Measurements from ENCODE around the gene TTC39A. TPM values are rescaled to one million over a fixed set of nuclear protein-coding genes. Genes with fewer than 3 reads are reported as not detected.

Gene TTC39A
- polyA plus RNA-seq, 2 of the 4 experiments (the other 2 are of a cell fraction) = 1.4 to 6.2 TPM

DNA sequence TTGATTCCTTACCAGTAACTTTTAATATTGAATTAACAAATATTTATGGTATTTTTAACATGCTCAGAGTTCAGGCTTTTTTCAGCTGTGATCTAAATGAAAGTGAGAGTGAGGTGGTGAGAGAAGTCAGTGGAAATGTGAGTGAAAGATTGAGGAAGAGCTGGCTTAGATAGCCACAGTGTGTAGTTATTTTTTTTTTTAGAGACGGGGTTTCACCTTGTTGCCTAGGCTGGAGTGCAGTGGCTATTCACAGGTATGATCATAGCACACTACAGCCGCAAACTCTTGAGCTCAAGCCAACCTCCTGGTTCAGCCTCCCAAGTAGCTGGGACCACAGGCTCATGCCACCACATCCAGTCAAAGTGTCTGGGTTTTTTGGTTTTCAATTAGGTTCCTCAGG, 83.3 kb downstream of the TTC39A start (continued):
- TF ChIP-seq, protein P1, sequence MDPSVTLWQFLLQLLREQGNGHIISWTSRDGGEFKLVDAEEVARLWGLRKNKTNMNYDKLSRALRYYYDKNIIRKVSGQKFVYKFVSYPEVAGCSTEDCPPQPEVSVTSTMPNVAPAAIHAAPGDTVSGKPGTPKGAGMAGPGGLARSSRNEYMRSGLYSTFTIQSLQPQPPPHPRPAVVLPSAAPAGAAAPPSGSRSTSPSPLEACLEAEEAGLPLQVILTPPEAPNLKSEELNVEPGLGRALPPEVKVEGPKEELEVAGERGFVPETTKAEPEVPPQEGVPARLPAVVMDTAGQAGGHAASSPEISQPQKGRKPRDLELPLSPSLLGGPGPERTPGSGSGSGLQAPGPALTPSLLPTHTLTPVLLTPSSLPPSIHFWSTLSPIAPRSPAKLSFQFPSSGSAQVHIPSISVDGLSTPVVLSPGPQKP (IDR thresholded peaks at IDR 0.05; ENCODE audit: low read depth, low read length) = no peak

DNA sequence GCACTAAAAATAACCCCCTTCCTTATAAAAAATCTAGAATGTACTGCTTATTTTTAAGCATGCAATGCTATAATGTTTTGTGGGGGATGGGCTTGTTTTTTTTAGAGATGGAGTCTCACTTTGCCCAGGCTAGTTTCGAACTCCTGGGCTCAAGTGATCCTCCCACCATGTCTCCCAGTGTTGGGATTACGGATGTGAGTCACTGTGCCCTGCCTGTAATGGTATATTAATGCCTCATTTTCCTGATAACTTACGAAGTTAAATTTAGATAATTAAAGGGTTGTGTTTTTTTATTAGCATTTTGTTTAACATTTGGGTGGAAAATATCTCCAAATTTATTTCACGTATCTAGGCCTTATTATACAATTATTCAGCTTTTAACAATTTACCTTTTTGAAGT, 87.8 kb downstream of the TTC39A start:
- no peak overlapping the region for H3K4me3 ChIP-seq
- TF ChIP-seq HOXA7 (CRISPR knock-in tag; IDR thresholded peaks at IDR 0.05) (no peak), CEBPB (IDR thresholded peaks at IDR 0.05) (no peak), CBX8 (IDR thresholded peaks at IDR 0.05) (no peak), BHLHE40 (IDR thresholded peaks at IDR 0.05; ENCODE audit: low read depth, low read length) (no peak), RAD21 (conservative IDR thresholded peaks at IDR 0.05 in 1 of 2, IDR thresholded peaks at IDR 0.05 in 1 of 2) (no peak), MAFK (IDR thresholded peaks at IDR 0.05; ENCODE audit: partially characterized antibody) (no peak), JUNB (IDR thresholded peaks at IDR 0.05) (no peak), EHMT2 (IDR thresholded peaks at IDR 0.05; ENCODE audit: low read depth) (no peak), ZFP36 (IDR thresholded peaks at IDR 0.05; ENCODE audit: borderline replicate concordance, partially characterized antibody) (no peak)
- H3K9me3 ChIP-seq = no peaks in the 10 kb centered on the region
- CTCF ChIA-PET = no interaction called here
- WGBS (ENCODE audit: missing lambda C conversion rate) = 86% methylated on average over 4 of the region's 4 CpGs
- POLR2A ChIA-PET = no interaction called here
- H3K4me1 ChIP-seq = peaks cover 13% of the 10 kb centered on the region
- no peak overlapping the region for H3K27ac ChIP-seq
- ATAC-seq = no peak
- no peak overlapping the region for H3K4me2 ChIP-seq
- no peak for FAIRE-seq
- no peak for DNase-seq (ENCODE audit: low read depth in 1 of 2, low spot score in 1 of 2)

DNA sequence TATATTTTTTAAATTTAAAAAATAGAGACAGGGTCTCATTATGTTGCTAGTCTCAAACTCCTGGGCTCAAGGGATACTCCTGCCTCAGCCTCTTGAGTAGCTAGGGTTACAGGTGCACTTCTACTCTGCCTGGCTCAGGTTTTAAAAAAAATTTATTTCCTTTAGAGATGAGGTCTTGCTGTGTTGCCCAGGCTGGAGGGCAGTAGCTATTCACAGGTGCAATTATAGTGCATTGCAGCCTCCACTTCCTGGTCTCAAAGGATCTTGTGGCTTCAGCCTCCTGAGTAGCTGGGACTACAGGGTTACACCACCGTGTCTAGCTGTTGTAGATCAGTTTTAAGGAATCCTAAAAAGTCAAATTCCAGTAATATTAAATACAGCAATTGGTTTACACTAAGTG, 89.2 kb downstream of the TTC39A start:
- POLR2A ChIA-PET = no interaction called here
- no peak overlapping the region for H3K4me3 ChIP-seq
- no peak for FAIRE-seq
- H3K4me2 ChIP-seq = no peak overlapping the region
- no peaks in the 10 kb centered on the region for H3K9me3 ChIP-seq
- no peak for ATAC-seq
- 45% methylated on average over 1 of the region's 1 CpG for WGBS (ENCODE audit: missing lambda C conversion rate)
- peaks cover 14% of the 10 kb centered on the region for H3K4me1 ChIP-seq
- no peak for TF ChIP-seq FOXS1 (CRISPR knock-in tag; IDR thresholded peaks at IDR 0.05)
- TF ChIP-seq, protein P2, sequence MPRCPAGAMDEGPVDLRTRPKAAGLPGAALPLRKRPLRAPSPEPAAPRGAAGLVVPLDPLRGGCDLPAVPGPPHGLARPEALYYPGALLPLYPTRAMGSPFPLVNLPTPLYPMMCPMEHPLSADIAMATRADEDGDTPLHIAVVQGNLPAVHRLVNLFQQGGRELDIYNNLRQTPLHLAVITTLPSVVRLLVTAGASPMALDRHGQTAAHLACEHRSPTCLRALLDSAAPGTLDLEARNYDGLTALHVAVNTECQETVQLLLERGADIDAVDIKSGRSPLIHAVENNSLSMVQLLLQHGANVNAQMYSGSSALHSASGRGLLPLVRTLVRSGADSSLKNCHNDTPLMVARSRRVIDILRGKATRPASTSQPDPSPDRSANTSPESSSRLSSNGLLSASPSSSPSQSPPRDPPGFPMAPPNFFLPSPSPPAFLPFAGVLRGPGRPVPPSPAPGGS (IDR thresholded peaks at IDR 0.05) = no peak
- no peak for TF ChIP-seq RCOR1 (IDR thresholded peaks at IDR 0.05; ENCODE audit: low read depth, low read length)
- TF ChIP-seq BHLHE40 (IDR thresholded peaks at IDR 0.05; ENCODE audit: low read depth, low read length) = no peak
- no peak for TF ChIP-seq MAFK (IDR thresholded peaks at IDR 0.05; ENCODE audit: partially characterized antibody)
- TF ChIP-seq HOXA7 (CRISPR knock-in tag; IDR thresholded peaks at IDR 0.05) = no peak
- TF ChIP-seq NPAS2 (CRISPR knock-in tag; IDR thresholded peaks at IDR 0.05; ENCODE audit: borderline replicate concordance) = no peak
- no peak for TF ChIP-seq EHF (CRISPR knock-in tag; IDR thresholded peaks at IDR 0.05)
- TF ChIP-seq CHD4 (IDR thresholded peaks at IDR 0.05; ENCODE audit: borderline replicate concordance) = no peak
- no peak for TF ChIP-seq JUN (IDR thresholded peaks at IDR 0.05)
- TF ChIP-seq HOXB5 (CRISPR knock-in tag; IDR thresholded peaks at IDR 0.05) = no peak
- no peak for TF ChIP-seq NR3C1 (IDR thresholded peaks at IDR 0.05)
- TF ChIP-seq, protein P3, sequence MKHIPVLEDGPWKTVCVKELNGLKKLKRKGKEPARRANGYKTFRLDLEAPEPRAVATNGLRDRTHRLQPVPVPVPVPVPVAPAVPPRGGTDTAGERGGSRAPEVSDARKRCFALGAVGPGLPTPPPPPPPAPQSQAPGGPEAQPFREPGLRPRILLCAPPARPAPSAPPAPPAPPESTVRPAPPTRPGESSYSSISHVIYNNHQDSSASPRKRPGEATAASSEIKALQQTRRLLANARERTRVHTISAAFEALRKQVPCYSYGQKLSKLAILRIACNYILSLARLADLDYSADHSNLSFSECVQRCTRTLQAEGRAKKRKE (CRISPR knock-in tag; IDR thresholded peaks at IDR 0.05; ENCODE audit: low read depth) = no peak
- TF ChIP-seq, protein P4, sequence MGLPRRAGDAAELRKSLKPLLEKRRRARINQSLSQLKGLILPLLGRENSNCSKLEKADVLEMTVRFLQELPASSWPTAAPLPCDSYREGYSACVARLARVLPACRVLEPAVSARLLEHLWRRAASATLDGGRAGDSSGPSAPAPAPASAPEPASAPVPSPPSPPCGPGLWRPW (IDR thresholded peaks at IDR 0.05) = no peak
- no peak for TF ChIP-seq FOSL2 (IDR thresholded peaks at IDR 0.05)
- no peak for TF ChIP-seq FOSL2 (CRISPR knock-in tag; IDR thresholded peaks at IDR 0.05)
- no peak for TF ChIP-seq KDM1A (IDR thresholded peaks at IDR 0.05; ENCODE audit: low read depth)
- no peak for TF ChIP-seq EHMT2 (IDR thresholded peaks at IDR 0.05; ENCODE audit: low read depth)
- CTCF ChIA-PET = no interaction called here
- no peak overlapping the region for H3K27ac ChIP-seq
- DNase-seq (ENCODE audit: low read depth in 1 of 2, low spot score in 1 of 2) = no peak
